Measurements from ENCODE around the gene YTHDC2.

DNA sequence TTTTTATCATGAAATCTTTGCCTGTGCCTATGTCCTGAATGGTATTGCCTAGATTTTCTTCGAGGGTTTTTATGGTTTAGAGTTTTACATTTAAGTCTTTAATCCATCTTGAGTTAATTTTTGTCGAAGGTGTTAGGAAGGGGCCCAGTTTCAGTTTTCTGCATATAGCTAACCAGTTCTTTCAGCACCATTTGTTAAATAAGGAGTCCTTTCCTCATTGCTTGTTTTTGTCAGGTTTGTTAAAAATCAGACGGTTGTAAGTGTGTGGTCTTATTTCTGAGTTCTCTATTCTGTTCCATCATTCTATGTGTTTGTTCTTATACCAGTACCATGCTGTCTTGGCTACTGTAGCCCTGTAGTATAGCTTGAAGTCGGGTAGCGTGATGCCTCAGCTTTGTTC is 55.9 kb downstream of the YTHDC2 start:
- TF ChIP-seq CTCF (optimal IDR thresholded peaks at IDR 0.05 in 1 of 3, IDR thresholded peaks at IDR 0.05 in 1 of 3, conservative IDR thresholded peaks at IDR 0.05 in 1 of 3; ENCODE audit: extremely low read depth in 1 of 3, insufficient read depth in 2 of 3, low read length in 3 of 3) (no peak), EZH2 (IDR thresholded peaks at IDR 0.05; ENCODE audit: low read length) (no peak)

Data from keratinocyte (primary cell).